Measurements from ENCODE around the gene BRMS1. TPM values are rescaled to one million over a fixed set of nuclear protein-coding genes. Genes with fewer than 3 reads are reported as not detected.
A peak's percentile ranks its signal among the peaks of the same experiment; 100 is the strongest.

Gene BRMS1
- polyA plus RNA-seq, 3 donors from 2014 or later, result 69.3 to 79.8 (median 76.3) TPM

DNA sequence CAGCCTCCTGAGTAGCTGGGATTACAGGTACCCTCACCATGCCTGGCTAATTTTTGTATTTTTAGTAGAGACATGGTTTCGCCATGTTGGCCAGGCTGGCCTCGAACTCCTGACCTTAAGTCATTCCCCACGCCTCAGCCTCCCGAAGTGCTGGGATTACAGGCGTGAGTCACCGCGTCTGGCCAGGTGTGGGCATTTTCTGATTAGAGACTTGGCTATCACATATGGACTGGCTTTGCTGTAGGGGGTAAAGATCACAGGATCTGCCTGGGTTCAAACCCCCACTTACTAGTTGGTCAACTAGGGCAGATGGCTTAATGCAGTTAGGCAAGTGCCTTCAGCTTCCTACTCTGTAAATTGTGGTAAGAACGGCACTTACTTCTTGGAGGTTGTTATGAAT is 34.6 kb downstream of the BRMS1 start:
- H3K4me3 Mint-ChIP-seq, result no peak overlapping the region

GRCh38 chr11:66309475-66309874 is 35.4 kb downstream of the BRMS1 start:
- Mint-ChIP-seq H3K4me3 (no peak overlapping the region), H3K27me3 (ENCODE audit: low read depth in 3 of 3) (peaks cover 7 to 12% (median 9%) of the 10 kb centered on the region in 3 donors), H3K27ac (no peak overlapping the region), H3K9me3 (no peaks in the 10 kb centered on the region), H3K36me3 (no peaks in the 10 kb centered on the region), H3K4me1 (peaks cover 10 to 11% of the 10 kb centered on the region in 2 donors)
- DNase-seq, result no peak

More for the DNA sequence above, 34.6 kb downstream of the BRMS1 start:
- Mint-ChIP-seq H3K36me3 (no peaks in the 10 kb centered on the region), H3K27me3 (ENCODE audit: low read depth in 3 of 3) (peaks cover 8 to 11% (median 9%) of the 10 kb centered on the region in 3 donors), H3K27ac (no peak overlapping the region), H3K4me1 (peaks cover 11% of the 10 kb centered on the region in 2 donors), H3K9me3 (no peaks in the 10 kb centered on the region)
- no peak for DNase-seq

DNA sequence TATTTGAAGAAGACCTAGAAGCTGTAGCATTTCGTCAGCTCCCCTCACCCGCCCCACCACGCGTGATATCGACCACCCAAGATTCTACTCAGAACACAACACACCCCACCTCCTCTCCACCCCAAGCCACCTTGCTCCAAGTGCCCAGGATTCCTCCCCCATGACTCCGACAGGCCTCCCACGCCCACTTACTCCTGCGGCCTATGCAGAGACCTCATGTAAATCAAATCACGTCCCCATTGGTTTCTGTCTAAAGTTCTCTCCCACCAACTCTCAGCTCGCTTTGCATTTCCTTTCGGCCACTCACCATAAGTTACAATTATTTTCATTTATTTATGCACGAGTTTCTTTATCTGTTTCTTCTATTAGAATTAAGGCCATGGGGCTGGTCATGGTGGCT is 42.2 kb downstream of the BRMS1 start:
- Mint-ChIP-seq H3K4me1 (no peaks in the 10 kb centered on the region), H3K27ac (no peak overlapping the region), H3K4me3 (no peak overlapping the region), H3K9me3 (no peaks in the 10 kb centered on the region), H3K36me3 (peaks cover 0 to 3% (median 0%) of the 10 kb centered on the region in 3 donors), H3K27me3 (ENCODE audit: low read depth in 3 of 3) (peaks cover 0 to 7% (median 4%) of the 10 kb centered on the region in 3 donors)
- DNase-seq, result no peak

DNA sequence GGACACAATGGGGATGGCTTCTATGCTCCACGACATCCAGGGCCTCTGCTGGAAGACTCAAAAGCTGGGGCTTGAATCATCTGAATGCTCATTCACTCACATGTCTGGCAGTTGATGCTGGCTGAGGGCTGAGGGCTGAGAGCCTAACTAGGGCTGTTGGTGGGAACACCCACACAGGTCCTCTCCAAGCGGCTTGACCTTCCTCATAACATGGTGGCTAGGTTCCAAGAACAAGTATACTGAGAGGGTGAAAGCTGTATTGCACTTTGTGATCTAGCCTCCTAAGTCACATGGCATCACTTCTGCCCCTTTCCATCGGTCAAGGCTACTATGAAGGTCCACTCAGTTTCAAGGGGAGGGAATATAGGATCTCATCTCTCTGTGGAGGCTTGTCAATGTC is 45.7 kb downstream of the BRMS1 start:
- Mint-ChIP-seq H3K36me3 (peaks cover 0 to 3% (median 0%) of the 10 kb centered on the region in 3 donors), H3K4me1 (no peaks in the 10 kb centered on the region), H3K27ac (no peak overlapping the region), H3K9me3 (peaks cover 0 to 2% (median 0%) of the 10 kb centered on the region in 6 donors), H3K4me3 (no peak overlapping the region), H3K27me3 (ENCODE audit: low read depth in 3 of 3) (peaks cover 1 to 4% (median 2%) of the 10 kb centered on the region in 3 donors)
- DNase-seq, result no peak

DNA sequence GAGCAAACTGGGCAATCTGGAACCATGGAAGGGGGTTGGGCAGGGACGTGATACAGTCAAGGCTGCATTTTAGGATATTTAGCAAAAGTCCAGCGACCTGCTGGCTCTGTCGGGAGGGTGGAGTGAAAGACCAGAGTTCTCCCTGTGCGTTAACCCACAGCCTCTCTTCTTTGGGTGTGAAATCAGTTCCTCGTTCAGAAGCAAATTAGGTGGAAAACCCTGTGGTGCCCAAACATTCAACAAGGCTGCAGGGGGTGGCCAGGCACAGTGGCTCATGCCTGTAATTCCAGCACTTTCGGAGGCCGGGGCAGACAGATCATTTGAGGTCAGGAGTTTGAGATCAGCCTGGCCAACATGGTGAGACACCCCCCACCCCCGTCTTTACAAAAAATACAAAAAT is 47.3 kb downstream of the BRMS1 start:
- H3K9me3 Mint-ChIP-seq, result peaks cover 0 to 2% (median 0%) of the 10 kb centered on the region in 6 donors
- no peak overlapping the region for H3K4me3 Mint-ChIP-seq
- H3K4me1 Mint-ChIP-seq, result peaks cover 0 to 4% of the 10 kb centered on the region in 2 donors
- peaks cover 0 to 3% (median under 1%) of the 10 kb centered on the region in 3 donors for H3K36me3 Mint-ChIP-seq
- DNase-seq, result no peak
- H3K27me3 Mint-ChIP-seq (ENCODE audit: low read depth in 3 of 3), result peaks cover 4 to 7% (median 6%) of the 10 kb centered on the region in 3 donors
- H3K27ac Mint-ChIP-seq, result no peak overlapping the region

GRCh38 chr11:66294626-66295620 is 50.0 kb downstream of the BRMS1 start:
- Mint-ChIP-seq H3K9me3 (peaks cover 0 to 2% (median 0%) of the 10 kb centered on the region in 6 donors), H3K4me3 (no peak overlapping the region), H3K4me1 (peaks cover 12 to 16% of the 10 kb centered on the region in 2 donors), H3K27ac (no peak overlapping the region), H3K27me3 (ENCODE audit: low read depth in 3 of 3) (peaks cover 4 to 15% (median 8%) of the 10 kb centered on the region in 3 donors), H3K36me3 (peaks cover 0 to 4% (median 0%) of the 10 kb centered on the region in 3 donors)
- no peak for DNase-seq

DNA sequence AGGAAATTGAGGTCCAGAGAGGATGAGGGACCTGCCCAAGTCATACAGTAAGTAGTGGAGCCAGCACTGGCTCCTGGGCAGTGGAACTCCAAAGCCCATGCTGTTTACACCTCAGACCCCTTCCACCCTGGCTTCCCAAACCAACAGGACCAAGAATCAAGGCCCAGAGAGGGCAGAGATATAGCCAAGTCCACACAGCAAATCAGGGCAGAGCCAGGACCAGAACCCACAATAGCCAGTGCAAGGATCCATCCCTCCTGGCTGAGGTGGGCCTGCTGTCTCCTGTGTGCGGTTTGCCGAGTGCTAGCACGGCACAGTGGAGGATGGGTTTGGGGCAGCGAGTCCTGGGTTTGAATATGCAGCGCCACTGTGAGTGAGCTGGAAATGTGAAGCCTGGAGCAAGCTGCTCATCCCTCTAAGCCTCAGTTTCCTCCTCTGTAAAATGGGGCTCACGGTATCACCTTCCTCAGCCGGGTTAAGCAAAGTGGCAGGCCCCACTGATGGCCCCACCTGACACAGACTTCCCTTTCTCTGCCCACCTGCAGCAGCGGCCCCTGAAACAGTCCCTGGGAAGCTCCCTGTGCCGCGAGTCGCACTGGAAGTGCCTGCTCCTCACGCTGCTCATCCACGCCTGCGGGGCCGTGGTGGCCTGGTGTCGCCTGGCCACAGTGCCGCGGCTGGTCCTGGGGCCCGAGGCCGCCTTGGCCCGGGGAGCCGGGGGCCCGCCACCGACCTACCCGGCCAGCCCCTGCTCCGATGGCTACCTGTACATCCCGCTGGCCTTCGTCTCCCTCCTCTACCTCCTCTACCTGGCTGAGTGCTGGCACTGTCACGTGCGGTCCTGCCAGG is 50.9 kb downstream of the BRMS1 start:
- DNase-seq, result no peak
- Mint-ChIP-seq H3K36me3 (peaks cover 0 to 4% (median 3%) of the 10 kb centered on the region in 3 donors), H3K4me1 (peaks cover 22 to 25% of the 10 kb centered on the region in 2 donors), H3K27me3 (ENCODE audit: low read depth in 3 of 3) (peaks cover 10 to 18% (median 17%) of the 10 kb centered on the region in 3 donors), H3K9me3 (peaks cover 0 to 2% (median 0%) of the 10 kb centered on the region in 6 donors), H3K4me3 (no peak overlapping the region), H3K27ac (no peak overlapping the region)

DNA sequence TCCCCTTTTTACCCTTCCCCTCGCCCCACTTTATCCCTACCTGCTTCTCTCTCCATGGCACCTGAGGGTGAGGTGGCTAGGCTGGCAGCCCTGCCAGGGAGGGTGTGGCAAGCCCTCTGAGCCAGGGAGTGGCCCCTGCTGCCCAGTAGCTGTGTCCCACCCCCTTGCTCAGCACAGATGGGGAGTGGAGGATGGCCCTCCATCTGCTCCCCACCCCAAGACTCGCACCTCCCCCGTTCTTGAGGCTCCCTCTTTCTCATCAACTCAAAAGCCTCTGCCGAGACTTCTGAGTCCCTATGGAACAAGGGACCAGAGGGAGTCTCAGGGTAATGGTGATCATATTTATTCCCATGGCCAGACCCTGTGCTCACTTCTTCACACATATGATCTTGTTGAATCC is 51.6 kb downstream of the BRMS1 start:
- peaks cover 0 to 2% (median 0%) of the 10 kb centered on the region in 6 donors for H3K9me3 Mint-ChIP-seq
- H3K27me3 Mint-ChIP-seq (ENCODE audit: low read depth in 3 of 3), result peaks cover 11 to 20% (median 19%) of the 10 kb centered on the region in 3 donors
- peaks cover 25 to 27% of the 10 kb centered on the region in 2 donors for H3K4me1 Mint-ChIP-seq
- no peak overlapping the region for H3K27ac Mint-ChIP-seq
- peak overlapping the region in 1 of 5 donors; percentile 38 for H3K4me3 Mint-ChIP-seq
- peaks cover 0 to 4% (median 3%) of the 10 kb centered on the region in 3 donors for H3K36me3 Mint-ChIP-seq
- DNase-seq, result no peak

DNA sequence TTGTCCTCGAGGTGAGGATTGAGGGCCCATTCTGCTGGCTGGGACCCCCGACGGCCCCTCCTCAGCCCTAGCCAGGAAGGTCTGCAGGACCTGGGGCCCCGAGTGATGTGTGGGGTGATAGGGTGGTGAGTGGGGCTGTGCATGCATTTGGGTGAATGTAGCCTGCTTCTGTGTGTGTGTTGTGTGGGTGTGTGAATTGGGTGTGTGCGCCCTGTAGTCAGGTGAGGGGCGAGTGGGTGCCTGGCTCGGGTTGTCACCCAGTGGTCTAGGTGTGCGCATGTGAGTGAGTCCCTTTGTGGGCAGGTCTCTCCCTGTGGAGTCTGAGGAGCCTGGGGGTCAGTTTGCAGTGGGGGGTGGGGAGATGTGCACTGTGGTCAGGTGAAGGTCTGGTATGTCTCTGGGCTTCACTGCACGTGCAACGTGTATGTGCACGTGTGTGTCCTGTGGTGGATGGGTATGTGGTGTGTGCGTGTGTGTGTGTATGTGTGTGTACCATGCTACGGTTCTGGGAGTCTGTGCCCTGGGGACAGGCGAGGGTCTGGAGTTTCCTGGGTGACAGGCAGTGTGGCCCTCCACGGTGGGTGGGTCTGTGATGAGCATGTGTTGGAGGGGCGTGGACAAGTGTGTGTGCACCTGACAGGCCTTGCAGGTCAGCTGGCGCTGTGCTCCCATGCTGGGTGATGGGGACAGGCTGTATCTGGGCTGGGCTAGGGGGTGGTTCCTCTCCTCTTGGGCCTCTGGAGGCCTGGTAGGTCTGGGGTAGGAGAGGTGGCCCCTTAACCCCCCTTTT is 52.2 kb downstream of the BRMS1 start:
- H3K27ac Mint-ChIP-seq, result no peak overlapping the region
- peaks cover 0 to 2% (median 0%) of the 10 kb centered on the region in 6 donors for H3K9me3 Mint-ChIP-seq

DNA sequence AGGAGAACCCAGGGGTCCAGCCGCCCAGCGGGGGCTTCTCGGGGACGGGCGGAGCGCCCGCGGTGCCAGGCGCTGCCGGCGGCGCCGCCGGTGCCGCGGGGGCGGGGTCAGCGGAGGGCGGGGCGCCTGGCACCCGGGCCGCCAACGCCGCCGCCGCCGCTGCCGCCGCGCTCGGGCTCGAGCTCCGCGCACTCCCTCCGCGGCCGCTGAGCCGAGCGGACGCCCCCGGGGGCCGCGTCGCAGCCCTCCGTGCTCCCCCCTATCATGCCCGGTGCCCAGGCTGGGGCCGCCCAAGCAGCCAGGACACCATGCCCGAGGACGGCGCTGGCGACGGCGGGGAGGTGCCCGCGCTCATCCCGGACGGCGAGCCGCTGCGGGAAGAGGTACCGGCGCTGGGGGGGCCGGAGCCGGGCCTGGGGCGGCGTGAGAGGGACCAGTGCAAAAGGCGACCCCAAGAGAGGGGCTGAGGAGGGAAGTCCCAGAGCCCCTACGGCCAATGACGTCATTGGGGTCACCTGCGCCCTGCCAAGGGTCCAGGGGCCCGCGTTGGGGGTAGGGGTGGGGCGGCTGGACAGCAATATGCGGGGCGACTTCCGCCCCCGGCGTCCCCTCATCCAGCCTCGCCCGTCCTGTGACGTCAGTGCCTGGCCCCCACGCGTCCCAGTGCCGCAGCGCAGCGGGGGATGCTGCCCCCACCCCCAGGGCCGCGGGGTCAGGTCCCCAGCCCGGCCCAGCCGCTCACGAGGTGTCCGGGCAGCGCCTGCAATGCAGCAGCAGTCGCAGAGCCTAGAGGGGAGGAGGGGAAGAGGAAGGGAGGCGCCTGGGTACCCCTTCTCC is 53.0 kb downstream of the BRMS1 start, which contains the start of gene TMEM151A:
Gene TMEM151A (plus strand): TSS at position 189 of the 837 bp plus-strand sequence. CDS start 120 bp downstream, at position 309.
- H3K36me3 Mint-ChIP-seq, result peaks cover 0 to 4% (median 3%) of the 10 kb centered on the region in 3 donors

More for the DNA sequence above, 52.2 kb downstream of the BRMS1 start:
- Mint-ChIP-seq H3K4me3 (peak overlapping the region in 4 of 5 donors; percentile 18 to 61 (median 40)), H3K36me3 (peaks cover 0 to 4% (median 3%) of the 10 kb centered on the region in 3 donors), H3K4me1 (peaks cover 28 to 32% of the 10 kb centered on the region in 2 donors), H3K27me3 (ENCODE audit: low read depth in 3 of 3) (peaks cover 11 to 21% (median 17%) of the 10 kb centered on the region in 3 donors)
- no peak for DNase-seq

DNA sequence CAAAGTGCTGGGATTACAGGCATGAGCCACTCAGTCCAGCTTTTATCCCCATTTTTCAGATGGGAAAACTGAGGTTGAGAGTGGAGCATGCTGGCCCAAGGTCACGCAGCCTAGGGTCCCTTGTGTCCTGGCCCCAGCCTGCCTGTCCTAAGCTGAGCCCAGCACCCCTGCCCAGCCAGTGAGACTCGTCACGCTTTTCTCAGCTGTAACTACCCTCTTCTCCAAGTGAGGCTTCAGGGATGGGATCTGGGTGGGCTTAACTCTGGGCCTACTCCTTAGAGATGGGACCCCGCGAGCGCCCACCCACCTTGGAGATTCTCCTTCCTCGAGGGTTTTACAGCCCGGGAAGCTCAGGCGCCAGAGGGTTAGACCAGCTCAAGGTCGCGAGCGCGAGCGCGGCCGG is 53.6 kb downstream of the BRMS1 start:
- peaks cover 10 to 21% (median 15%) of the 10 kb centered on the region in 3 donors for H3K27me3 Mint-ChIP-seq (ENCODE audit: low read depth in 3 of 3)
- peaks cover 0 to 2% (median 0%) of the 10 kb centered on the region in 6 donors for H3K9me3 Mint-ChIP-seq

More for the DNA sequence above, 53.0 kb downstream of the BRMS1 start, which contains the start of gene TMEM151A:
- DNase-seq, result no peak
- Mint-ChIP-seq H3K9me3 (peaks cover 0 to 2% (median 0%) of the 10 kb centered on the region in 6 donors), H3K27me3 (ENCODE audit: low read depth in 3 of 3) (peaks cover 11 to 21% (median 17%) of the 10 kb centered on the region in 3 donors), H3K4me3 (peak within 1 kb of the TSS; percentile 86 to 94 (median 92)), H3K27ac (peak within 1 kb of the TSS in 1 of 6 donors; percentile 50), H3K4me1 (peaks cover 35% of the 10 kb centered on the region in 2 donors)

DNA sequence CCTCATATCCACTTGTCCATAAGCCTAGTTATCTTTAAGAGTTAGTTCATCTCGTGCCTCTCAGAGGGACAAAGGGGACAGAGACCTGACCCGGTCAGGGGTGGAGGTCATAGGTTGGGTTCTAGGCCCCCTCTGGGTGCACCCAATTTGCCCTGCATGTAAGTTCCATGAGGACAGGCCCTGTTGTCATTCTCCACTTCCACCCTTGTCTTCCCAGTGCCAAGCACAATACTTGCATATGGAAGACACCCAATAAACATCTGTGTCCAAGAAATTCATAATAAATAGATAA is 54.6 kb downstream of the BRMS1 start:
- no peak overlapping the region for H3K27ac Mint-ChIP-seq
- peaks cover 35 to 37% of the 10 kb centered on the region in 2 donors for H3K4me1 Mint-ChIP-seq
- H3K36me3 Mint-ChIP-seq, result peaks cover 0 to 4% (median 3%) of the 10 kb centered on the region in 3 donors
- peak overlapping the region; percentile 86 to 94 (median 92) for H3K4me3 Mint-ChIP-seq
- peaks cover 10 to 21% (median 15%) of the 10 kb centered on the region in 3 donors for H3K27me3 Mint-ChIP-seq (ENCODE audit: low read depth in 3 of 3)
- DNase-seq, result no peak
- H3K9me3 Mint-ChIP-seq, result peaks cover 0 to 2% (median 0%) of the 10 kb centered on the region in 6 donors

More for the DNA sequence above, 53.6 kb downstream of the BRMS1 start:
- DNase-seq, result no peak
- Mint-ChIP-seq H3K4me1 (peaks cover 35 to 37% of the 10 kb centered on the region in 2 donors), H3K27ac (no peak overlapping the region), H3K4me3 (no peak overlapping the region), H3K36me3 (peaks cover 0 to 4% (median 3%) of the 10 kb centered on the region in 3 donors)

Measured in immature natural killer cell (primary cell).